Stimulated activated CD4-positive, alpha-beta T cell treated with anti-CD3 and anti-CD28 coated beads, Interleukin-4, amount 100 ng/mL, for 48 hours (primary cell): ENCODE data around the gene CDCA7.
"Not testable (repeated sequence)": the region's sequence is repeated elsewhere in the genome, so short reads cannot be mapped to it uniquely, and the experiment has no call there.

Experiments
- DNase-seq, 2 donors: peaks; one replicate each; pipeline ENCODE4 v3.0.0-alpha.2; 2020; ENCODE audit warnings: low read depth in 2 of 2

Gene CDCA7

GRCh38 chr2:173359231-173359630, 4.6 kb downstream of the CDCA7 start:
- no peak for DNase-seq

DNA sequence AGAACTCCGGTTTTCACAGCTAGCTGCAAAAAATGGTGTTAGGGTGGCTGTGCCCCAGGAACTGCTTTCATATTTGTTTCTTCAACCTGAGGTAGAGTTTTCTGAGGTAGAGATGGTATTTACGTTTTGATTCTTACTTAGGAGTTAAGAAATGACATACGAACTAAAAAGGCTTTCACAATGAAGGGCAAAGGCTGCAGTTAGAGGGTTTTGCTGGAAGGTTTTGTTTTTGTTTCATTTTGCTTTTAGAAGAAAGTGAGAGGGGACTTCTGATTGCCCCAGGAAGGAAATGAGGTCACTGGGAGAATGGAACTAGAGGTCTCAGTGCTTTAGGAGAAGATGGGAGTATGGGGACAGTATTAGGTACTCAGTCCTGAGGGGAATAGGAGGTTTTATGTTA, 15.5 kb downstream of the CDCA7 start:
- no peak for DNase-seq

- DNase-seq: no peak
Measured at GRCh38 chr2:173371023-173371422, 16.4 kb downstream of the CDCA7 start.

DNA sequence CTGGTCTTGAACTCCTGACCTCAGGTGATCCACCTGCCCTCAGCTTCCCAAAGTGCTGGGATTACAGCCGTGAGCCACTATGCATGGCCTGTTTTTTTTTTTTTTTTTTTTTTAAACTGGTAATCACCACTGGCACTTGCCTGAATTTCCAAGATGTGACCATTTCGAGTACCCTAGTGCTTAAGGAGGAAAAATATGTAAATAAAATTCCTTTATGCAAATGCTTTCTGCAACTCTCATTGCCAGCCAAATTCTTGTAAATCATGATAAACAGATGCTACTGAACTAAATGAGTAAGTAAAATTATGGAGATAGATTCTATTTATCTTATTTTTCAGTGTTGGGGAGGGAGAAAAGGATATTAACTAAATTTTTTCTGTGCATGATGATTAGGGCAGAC, 18.6 kb downstream of the CDCA7 start:
- DNase-seq: no peak

DNA sequence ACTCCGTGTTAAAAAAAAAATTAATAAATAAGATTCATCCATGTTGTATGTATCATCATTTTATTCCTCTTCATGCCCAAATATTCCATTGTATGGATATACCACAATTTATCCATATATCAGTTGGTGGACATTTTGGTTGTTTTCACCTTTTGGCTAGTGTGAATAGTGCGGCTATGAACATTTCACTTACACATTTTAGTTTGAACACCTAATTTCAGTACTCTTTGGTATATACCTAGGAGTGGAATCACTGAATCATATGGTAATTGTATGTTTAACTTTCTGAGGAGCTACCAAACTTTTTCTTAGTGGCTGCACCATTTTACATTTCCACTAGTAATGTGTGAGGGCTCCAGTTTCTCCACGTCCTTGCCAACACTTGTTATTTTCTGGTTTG, 20.0 kb downstream of the CDCA7 start:
- DNase-seq: no peak

DNA sequence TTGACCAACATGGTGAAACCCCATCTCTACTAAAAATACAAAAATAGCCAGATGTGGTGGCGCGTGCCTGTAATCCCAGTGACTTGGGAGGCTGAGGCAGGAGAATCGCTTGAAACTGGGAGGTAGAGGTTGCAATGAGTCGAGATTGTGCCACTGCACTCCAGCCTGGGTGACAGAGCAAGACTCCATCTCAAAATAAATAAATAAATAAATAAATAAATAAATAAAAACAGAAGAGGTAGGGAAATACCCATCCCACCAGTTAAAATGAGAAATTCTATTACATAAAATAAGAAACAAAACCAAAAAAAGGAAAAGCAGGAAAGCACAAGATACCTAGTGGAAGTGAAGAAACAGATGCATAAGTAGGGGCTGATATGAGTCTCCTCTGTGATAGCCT, 30.9 kb downstream of the CDCA7 start:
- DNase-seq: not testable (repeated sequence)

GRCh38 chr2:173386021-173386737, 31.5 kb downstream of the CDCA7 start:
- no peak for DNase-seq

- no peak for DNase-seq
Measured at GRCh38 chr2:173386738-173387065, 32.0 kb downstream of the CDCA7 start.

DNA sequence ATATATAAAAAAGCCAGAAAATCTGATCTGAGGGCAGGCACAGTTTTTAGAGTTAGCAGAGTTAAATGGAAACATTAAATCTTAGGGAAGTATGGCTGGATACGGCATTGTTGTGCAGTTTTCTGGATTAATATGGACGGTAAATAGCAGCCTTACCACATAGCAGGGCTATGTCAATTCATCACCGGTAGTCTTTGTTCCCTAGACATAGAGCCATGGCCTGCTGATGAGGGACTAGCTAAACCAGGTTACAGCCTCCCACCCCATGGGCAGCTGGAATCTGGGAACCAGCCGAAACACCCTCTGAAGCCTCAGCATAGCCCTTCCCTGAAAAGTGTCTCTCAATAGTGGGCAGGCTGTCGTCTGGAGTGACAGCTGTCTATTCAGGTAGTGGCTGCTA, 32.4 kb downstream of the CDCA7 start:
- no peak for DNase-seq

DNA sequence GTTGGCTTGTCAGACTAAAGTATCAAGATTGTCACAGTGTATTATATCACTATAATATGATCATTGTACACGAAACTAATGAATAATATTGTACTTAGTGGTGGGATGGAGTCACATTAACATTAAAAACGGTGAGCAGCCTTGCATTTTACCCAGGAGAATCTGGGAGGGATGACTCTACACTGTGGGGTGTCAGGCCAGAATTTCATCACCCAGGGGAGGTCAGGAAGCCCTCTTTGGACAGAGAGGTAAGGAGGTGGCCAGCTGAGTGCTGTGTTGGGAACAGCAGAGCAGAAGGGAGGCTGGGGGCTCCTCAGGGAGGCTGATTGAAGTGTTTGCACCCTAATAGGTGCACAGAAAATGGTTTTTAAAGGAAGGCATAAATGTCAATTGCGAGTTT, 33.0 kb downstream of the CDCA7 start:
- no peak for DNase-seq

DNA sequence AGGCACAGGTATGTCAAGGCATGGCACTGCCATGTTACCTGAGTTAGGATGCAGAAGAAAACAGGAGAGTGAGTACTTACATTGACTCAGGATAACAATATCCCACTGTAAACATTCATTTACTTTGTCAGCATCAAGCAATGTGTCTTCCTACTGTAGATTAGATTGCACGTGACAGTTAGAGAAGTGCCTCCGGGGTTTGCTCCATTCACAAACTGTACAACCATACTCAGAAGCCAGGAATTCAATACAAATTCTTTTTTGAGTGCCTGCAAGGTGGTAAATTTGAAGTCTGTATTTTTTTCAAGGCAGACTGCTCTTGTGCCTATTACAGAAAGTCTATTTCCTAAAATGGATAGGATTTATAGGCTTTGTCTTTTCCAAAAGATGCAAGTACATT, 34.1 kb downstream of the CDCA7 start:
- no peak for DNase-seq

- DNase-seq: no peak
Measured at GRCh38 chr2:173390036-173390435, 35.4 kb downstream of the CDCA7 start.

DNA sequence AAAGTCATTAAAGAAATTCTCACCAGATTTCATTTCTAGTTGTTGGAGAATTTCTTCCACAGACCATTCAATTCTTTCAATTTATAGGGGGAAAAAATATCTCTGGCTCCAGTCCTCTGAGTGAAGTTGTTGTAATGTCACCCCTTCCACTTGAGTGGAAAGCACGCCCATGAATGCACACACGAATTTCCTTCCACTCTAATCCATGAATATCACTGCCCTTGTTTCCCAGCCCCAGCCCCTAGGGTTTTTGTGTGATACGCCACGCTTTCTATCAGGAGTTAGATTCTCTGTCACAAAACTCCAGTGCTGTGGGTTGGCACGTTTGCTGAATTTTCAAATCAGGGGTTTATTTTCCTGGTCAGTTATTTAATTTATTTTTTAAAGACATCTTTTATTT, 38.1 kb downstream of the CDCA7 start:
- DNase-seq: no peak

GRCh38 chr2:173393186-173393585, 38.5 kb downstream of the CDCA7 start:
- no peak for DNase-seq

DNA sequence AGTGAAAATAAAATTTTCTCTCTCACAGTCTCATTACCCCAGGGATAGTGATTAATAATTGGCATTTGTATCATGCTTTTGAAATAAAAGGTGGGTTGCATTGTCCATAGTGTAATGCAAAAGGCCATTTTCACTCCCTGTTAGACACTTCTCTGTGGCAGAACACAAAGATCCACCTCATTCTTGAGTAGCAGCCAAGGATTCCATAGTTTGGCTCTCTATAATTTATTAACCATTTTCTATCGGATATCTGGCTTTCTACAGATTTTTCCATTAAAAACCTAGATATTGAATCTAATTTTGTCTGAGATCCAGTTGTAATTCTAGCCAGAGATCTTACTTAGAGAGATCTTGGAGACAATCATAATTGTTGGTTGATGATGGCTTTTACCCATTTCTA, 39.0 kb downstream of the CDCA7 start:
- no peak for DNase-seq

- DNase-seq: no peak
Measured at GRCh38 chr2:173394091-173394974, 39.7 kb downstream of the CDCA7 start.

GRCh38 chr2:173395567-173396351, 41.1 kb downstream of the CDCA7 start:
- DNase-seq: no peak

- DNase-seq: no peak
Measured at GRCh38 chr2:173397539-173397938, 42.9 kb downstream of the CDCA7 start.

DNA sequence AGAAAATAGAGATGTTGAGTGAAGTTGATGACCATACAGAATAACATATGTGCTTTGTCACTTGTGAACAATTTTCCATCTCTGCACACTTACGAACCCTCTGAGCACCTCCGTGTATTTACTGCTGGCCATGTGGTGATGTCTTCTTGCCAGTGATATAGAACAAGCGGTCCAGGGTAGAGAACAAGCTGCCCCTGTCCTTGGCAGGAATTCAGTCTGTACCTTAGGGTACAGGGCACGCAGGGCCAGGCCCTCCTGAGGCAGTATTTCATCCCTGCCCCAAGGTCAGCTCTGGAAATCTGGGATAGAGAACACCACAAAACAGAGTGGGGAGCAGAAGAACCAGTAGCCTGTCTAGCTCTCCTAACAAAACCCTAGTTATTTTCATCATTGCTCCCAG, 44.6 kb downstream of the CDCA7 start:
- DNase-seq: no peak

DNA sequence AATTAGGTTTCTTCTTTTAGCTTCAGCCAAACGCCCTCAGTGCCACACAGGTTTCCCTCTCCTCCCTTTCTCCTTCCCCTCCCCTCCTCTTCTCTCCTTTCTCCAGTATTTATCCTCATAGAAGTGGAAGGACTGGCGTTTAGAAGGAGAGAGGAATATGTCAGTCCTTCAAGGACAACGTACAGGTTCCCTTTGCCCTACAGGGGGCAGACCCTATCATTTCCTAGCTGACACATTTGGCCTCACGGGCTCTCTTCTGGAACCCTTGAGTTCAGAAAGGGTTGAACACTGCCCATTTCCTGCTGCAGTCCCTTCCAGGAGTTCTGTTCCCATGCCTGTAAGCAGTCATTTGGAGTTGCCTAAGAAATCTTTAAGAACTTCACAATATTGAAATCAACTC, 46.1 kb downstream of the CDCA7 start:
- DNase-seq: no peak

DNA sequence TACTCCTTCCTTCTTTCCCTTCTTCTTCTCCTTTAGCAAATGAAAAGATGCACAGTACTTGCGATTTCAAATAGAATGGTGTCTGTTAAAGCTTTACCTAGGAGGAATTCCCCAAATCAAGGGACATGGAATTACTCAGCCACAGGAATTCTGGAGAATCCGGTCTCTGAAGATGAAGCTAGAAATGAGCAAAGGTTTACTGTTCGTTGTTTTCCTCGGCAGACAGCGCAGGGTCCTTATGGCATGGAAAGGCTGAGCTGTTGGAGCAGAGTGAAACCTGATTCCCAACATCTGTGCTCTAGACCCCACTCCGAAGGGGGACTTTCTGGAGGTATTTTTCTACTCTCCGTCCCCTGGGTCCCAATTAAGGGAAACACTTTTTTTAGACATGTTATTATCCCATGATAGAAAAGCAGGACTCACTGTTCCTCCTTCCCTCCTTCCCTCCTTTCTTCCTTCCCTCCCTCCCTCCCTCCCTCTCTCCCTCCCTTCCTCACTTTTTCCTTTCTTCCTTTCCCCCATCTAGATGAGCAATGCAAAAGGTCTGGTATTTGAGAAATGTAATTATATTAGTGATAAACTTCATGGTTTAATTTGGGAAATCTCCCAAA, 47.1 kb downstream of the CDCA7 start:
- no peak for DNase-seq

DNA sequence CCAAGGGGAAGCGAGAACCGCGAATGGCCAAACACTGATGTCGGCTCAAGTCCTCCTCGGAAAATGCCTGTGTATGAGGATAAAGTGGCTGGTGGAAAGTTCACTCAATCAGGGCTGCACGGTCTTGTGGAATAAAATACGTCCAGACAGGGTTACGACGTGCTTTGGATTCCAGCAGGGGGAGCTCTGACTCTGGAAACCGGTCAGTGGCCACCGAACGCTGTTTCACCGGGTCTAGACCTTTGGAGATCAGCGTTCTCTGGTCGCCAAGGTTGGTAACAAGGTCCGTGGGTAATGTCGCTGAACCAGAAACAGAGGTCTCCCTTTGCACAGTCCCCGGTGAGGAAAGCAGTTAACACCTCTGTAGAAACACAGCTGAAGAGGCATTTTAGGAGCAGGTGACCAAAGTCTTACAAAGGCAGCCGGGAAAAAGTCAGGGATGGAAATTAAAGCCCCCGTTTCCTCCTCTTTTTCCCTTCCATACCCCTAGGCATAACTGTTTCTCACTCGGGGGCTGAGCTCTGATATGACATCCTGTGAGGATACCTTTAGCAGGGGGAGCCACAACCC, 47.8 kb downstream of the CDCA7 start:
- DNase-seq: peak; percentile 64 to 66
